Smooth muscle cell (in vitro differentiated cells): Measurements from ENCODE around the gene AATK. TPM values are rescaled to one million over a fixed set of nuclear protein-coding genes. Genes with fewer than 3 reads are reported as not detected.

Experiments
- DNase-seq: peaks from one replicate; lab custom pipeline; 2025; ENCODE audit not compliant: unreplicated experiment; lab: John Stamatoyannopoulos, UW
- H2AFZ ChIP-seq: fragments of 200-600 bp; sonication (generic); 2 replicates; pipeline ENCODE4 v1.6.0; 2016; ENCODE audit warnings: antibody characterized with exemption, low read depth, mild to moderate bottlenecking
- H3F3A ChIP-seq: fragments of 200-600 bp; sonication (generic); 2 replicates; pipeline ENCODE4 v1.6.0; 2017; ENCODE audit warnings: antibody characterized with exemption, low read depth
- H3K27ac ChIP-seq: fragments of 200-600 bp; sonication (generic); 2 replicates; pipeline ENCODE4 v1.5.1; 2016; ENCODE audit warnings: low read depth, mild to moderate bottlenecking
- H3K27me3 ChIP-seq: fragments of 200-600 bp; sonication (generic); 2 replicates; pipeline ENCODE4 v1.6.1; 2016; ENCODE audit warnings: low read depth, mild to moderate bottlenecking
- H3K36me3 ChIP-seq: fragments of 200-600 bp; sonication (generic); 2 replicates; pipeline ENCODE4 v1.5.1; 2016; ENCODE audit warnings: low read depth
- H3K4me1 ChIP-seq: fragments of 200-600 bp; sonication (generic); 2 replicates; pipeline ENCODE4 v1.5.1; 2016; ENCODE audit warnings: low read depth
- H3K4me2 ChIP-seq: fragments of 200-600 bp; sonication (generic); 2 replicates; pipeline ENCODE4 v1.6.0; 2016; ENCODE audit warnings: mild to moderate bottlenecking
- H3K4me3 ChIP-seq: fragments of 200-600 bp; sonication (generic); 2 replicates; pipeline ENCODE4 v1.5.1; 2016; ENCODE audit warnings: mild to moderate bottlenecking
- H3K79me2 ChIP-seq: fragments of 200-600 bp; sonication (generic); 2 replicates; pipeline ENCODE4 v1.6.0; 2016; ENCODE audit warnings: low read depth, mild to moderate bottlenecking
- H3K9ac ChIP-seq: fragments of 200-600 bp; sonication (generic); 2 replicates; pipeline ENCODE4 v1.6.0; 2016; ENCODE audit warnings: low read depth
- H3K9me3 ChIP-seq: fragments of 200-600 bp; sonication (generic); replicated peaks from 2 replicates; pipeline ENCODE4 v1.5.1; 2016; ENCODE audit warnings: low read depth
- H4K20me1 ChIP-seq: fragments of 200-600 bp; sonication (generic); 2 replicates; pipeline ENCODE4 v1.6.0; 2016; ENCODE audit warnings: low read depth
- CTCF ChIP-seq: fragments of 200-600 bp; sonication (generic); IDR thresholded peaks from 2 replicates; pipeline ENCODE4 v1.5.1; 2017; ENCODE audit warnings: borderline replicate concordance, mild to moderate bottlenecking, antibody characterized with exemption; ENCODE audit not compliant: insufficient read depth, poor library complexity, severe bottlenecking
- WGBS: methylation state at CpG from one replicate; pipeline ENCODE4 v1.1.7; 2016; ENCODE audit warnings: low lambda C conversion rate; 5-methylcytosine and 5-hydroxymethylcytosine counted together
- microRNA counts: library from miRNA; unstranded; fragments of <30 nt; microRNA quantifications from one replicate; lab custom pipeline; 2016
- microRNA-seq: library from miRNA; unstranded; fragments of <30 nt; microRNA quantifications from one replicate; pipeline ENCODE4, GENCODE V29; 2016; ENCODE audit warnings: borderline number of aligned reads
- polyA plus RNA-seq: library from polyadenylated mRNA; unstranded; fragments of >200 nt; fragmentation: Nextera tagmentation; extraction: Ambion mirVana; gene quantifications from 2 replicates; pipeline ENCODE4 v1.2.1, GENCODE V29; 2016
- small RNA-seq: library from RNA; depleted of rRNA; stranded (forward); fragments of <200 nt; gene quantifications from one replicate; pipeline ENCODE3, GENCODE V24; 2014
- total RNA-seq: library from RNA; depleted of rRNA; stranded (reverse); fragments of >200 nt; gene quantifications from 2 replicates; pipeline ENCODE4 v1.2.3, GENCODE V29; 2014

The AATK gene
- total and polyA plus RNA-seq, 2 experiments from 2014 or later: 0.61 to 0.67 TPM

GRCh38 chr17:81067391-81067811, 98.6 kb downstream of the AATK start:
- Histone ChIP-seq H3K9me3 (no peaks in the 10 kb centered on the region), H3K4me3 (no peak overlapping the region), H3K79me2 (peaks cover 2% of the 10 kb centered on the region), H3K4me1 (peaks cover 42% of the 10 kb centered on the region), H3K27me3 (no peaks in the 10 kb centered on the region), H3K36me3 (no peaks in the 10 kb centered on the region), H3K9ac (no peak overlapping the region), H3K4me2 (peak overlapping the region; percentile 48), H3F3A (peaks cover 11% of the 10 kb centered on the region), H4K20me1 (peaks cover 83% of the 10 kb centered on the region), H2AFZ (no peak overlapping the region), H3K27ac (no peak overlapping the region)
- 56% methylated on average over 19 of the region's 20 CpGs for WGBS
- no peak for TF ChIP-seq CTCF
- no peak for DNase-seq

MicroRNAs encoded within 50 kb of the gene (microRNA counts, 767-probe panel; counts per million panel counts)
- 183 counts per million for microRNA hsa-miR-1250 (lab: Ali Mortazavi, UCI)
- microRNA hsa-miR-338-3p (lab: Ali Mortazavi, UCI): 183 counts per million
- 183 counts per million for microRNA hsa-miR-338-5p (lab: Ali Mortazavi, UCI)
- 183 counts per million for microRNA hsa-miR-657 (lab: Ali Mortazavi, UCI)

Small RNA genes within 50 kb of the gene (microRNA-seq; reads per million reads assigned to microRNA genes)
- gene MIR1250: not detected
- not detected for gene MIR3065
- not detected for gene MIR338
- not detected for gene MIR657

Small RNA genes within 50 kb of the gene (small RNA-seq; reads per million reads assigned to genes)
- gene MIR1250 (not detected), gene MIR3065 (4.7 reads per million, percentile 62 among the genes with 10 or more reads in this experiment), gene MIR657 (not detected)

Other genes starting within 250 kb of the AATK start
- gene CHMP6, start 174.4 kb downstream of the AATK start, total RNA-seq: 5.8 and 11.9 TPM in 2 replicates
- 21.5 and 30.9 TPM in 2 replicates for gene CHMP6, start 174.4 kb downstream of the AATK start, polyA plus RNA-seq
- 27.8 and 41.9 TPM in 2 replicates for gene BAIAP2, start 131.1 kb downstream of the AATK start, total RNA-seq
- 26.6 and 47.2 TPM in 2 replicates for gene BAIAP2, start 131.1 kb downstream of the AATK start, polyA plus RNA-seq
- not detected in 2 replicates for gene PVALEF, start 714 bp downstream of the AATK start, total RNA-seq
- not detected in 2 replicates for gene PVALEF, start 714 bp downstream of the AATK start, polyA plus RNA-seq
- gene CEP131, start 56.7 kb upstream of the AATK start, total RNA-seq: 3.0 and 4.6 TPM in 2 replicates
- 13.4 and 17.6 TPM in 2 replicates for gene CEP131, start 56.7 kb upstream of the AATK start, polyA plus RNA-seq
- 9.5 and 9.8 TPM in 2 replicates for gene TEPSIN, start 72.8 kb upstream of the AATK start, total RNA-seq
- gene TEPSIN, start 72.8 kb upstream of the AATK start, polyA plus RNA-seq: 18.6 and 23.4 TPM in 2 replicates
- 50.2 and 60.6 TPM in 2 replicates for gene NDUFAF8, start 73.1 kb upstream of the AATK start, total RNA-seq
- gene NDUFAF8, start 73.1 kb upstream of the AATK start, polyA plus RNA-seq: 111 and 141 TPM in 2 replicates
- gene SLC38A10, start 129.1 kb upstream of the AATK start, total RNA-seq: 61.4 and 61.6 TPM in 2 replicates
- 97.1 and 98.4 TPM in 2 replicates for gene SLC38A10, start 129.1 kb upstream of the AATK start, polyA plus RNA-seq
- gene BAHCC1, start 229.2 kb upstream of the AATK start, total RNA-seq: 4.6 and 5.4 TPM in 2 replicates
- 3.2 and 3.9 TPM in 2 replicates for gene BAHCC1, start 229.2 kb upstream of the AATK start, polyA plus RNA-seq